GOT3 (cell line): Measurements from ENCODE around the gene GABBR2.

Experiments
- DNase-seq: peaks from one replicate; lab custom pipeline; 2025; ENCODE audit warnings: mixed read lengths; lab: John Stamatoyannopoulos, UW

Gene GABBR2

GRCh38 chr9:98321269-98321668, 387.5 kb downstream of the GABBR2 start:
- no peak for DNase-seq

DNA sequence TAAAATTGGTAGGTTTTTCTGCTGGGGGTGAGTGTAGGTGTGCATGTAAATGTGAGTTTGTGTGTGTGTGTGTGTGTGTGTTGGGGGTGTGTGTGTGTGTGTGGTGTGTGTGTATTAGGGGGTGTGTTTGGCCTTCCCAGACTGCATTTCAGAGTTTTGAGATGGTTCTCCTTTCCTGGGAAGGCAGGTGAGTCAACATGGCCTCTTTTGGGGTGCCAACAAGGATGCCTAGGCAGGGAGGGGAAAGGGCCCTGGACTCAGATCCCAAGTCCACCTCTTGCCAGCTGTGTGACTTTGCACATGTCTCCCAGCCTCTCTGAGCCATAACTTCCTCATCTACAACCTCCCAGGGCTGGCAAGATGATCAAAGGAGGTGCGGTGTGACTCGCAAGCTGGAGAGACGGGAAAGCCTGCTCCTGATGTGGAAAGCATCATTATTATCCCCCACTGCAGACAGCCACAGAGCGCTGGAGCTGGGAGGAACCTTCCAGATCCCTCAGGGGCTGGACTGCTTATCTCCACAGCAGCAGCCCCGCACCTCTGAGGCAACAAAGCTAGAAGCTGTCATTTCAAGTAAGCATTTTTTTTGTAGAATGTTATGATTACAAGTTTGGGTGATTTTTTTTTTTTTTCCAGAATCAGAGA, 389.8 kb downstream of the GABBR2 start:
- no peak for DNase-seq

DNA sequence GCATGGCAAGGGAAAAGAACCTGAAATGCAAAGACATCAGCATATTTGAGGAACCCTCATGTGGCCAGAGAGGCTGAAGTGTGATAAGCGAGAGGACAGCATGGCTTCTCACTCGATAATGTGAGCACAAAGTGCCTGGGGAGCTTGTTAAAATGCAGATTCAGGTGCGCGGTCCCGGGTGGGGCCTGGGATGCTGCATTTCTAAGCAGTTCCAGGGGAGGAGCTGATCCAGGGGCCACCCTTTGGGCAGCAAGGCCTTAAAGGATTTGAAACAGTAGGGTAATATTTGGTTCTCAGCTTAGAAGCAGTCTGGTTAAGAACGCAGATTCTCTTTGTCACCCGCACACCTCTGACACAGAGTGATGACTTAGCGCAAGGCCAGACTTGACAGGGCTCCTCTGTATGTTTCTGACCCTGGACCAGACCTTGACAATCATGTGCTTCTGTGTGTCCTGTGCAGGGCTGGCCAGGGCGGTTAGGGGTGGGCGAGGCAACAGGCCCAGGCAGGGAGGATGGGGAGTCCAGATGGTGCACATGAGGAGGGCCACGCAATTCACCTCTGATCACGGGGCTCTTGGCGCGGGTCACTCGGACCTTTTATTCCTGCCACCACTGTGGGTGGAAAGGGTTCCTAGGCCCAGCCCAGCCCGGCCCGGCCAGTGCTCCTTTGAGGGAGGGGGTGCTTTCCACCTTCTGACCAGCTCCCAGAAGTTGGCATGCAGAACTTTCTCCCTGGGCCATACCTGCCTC, 390.5 kb downstream of the GABBR2 start:
- DNase-seq = no peak

GRCh38 chr9:98317134-98317857, 391.4 kb downstream of the GABBR2 start:
- no peak for DNase-seq

DNA sequence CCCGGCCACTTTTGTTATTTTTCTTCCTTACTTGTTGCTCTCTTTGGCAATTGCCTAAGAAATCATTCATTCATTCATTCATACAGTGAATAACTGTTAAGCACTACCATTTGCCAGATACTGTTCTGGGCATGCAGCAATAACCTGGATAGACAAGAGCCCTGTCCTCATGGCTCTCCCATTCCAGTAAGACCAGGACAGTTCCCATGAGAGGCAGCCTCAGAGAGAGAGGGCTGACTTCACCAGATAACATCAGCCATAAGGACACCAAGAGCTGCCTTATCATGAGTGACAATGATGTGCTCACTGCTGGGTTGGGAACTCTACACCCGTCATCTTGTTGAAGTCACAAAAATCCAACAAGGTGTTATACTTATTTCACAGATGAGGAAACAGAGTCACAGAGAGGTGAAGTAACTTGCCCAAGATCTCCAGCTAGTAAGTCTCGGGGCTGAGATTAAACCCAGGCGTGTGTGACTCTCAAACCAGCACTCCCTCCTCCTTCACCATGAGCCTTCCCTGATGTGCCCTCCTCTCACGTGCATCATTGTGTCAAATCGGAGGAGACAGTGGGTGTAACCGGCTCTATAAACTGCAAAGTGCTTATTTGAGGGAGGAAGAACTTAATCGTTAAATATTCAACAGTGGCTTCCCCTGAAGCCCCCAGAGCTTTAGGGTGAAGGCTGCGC, 392.1 kb downstream of the GABBR2 start:
- DNase-seq = no peak

DNA sequence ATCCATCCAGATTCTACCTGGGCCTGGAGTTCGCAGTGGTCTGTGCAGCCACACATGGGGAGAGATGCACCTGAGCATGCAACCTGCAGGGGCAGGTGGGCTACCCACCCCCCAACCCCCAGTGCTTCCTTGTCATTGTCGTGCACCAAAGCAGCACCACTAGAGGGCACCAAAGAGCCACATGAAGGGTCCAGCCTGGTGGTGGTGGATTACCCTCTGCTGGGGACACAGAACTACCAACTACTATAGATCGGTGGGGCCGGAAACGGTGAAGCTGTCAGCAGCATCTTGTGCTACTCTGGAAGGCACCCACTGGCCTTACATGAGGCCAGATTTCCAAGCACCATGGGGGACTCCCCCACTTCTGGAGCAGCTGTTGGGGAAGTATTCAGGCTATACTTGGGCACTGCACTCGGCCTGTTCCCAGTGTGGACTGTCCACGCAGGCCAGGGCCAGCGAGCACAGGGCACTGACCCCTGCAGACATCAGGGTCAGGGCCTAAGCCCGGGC, 393.1 kb downstream of the GABBR2 start:
- DNase-seq = no peak

DNA sequence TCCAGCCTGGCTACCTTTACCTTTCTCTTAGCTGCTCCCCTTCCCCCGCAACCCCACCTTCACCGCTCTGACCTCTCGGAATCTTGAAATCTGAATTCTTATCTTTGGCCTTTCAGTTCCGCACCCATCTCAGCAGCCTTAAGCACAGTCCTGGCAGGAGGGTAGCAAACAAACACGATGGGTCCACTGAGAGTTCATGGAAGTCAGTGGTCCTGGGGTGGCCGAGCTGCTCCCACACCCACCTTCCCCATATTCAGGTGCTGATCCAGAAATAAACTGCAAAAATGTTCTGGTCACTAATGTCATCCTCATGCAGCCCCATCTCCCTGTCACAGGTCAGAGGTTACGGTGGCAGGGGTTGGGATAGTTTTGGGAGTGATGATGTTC, 393.7 kb downstream of the GABBR2 start:
- DNase-seq = no peak

GRCh38 chr9:98314381-98315066, 394.2 kb downstream of the GABBR2 start:
- no peak for DNase-seq

GRCh38 chr9:98312365-98312764, 396.4 kb downstream of the GABBR2 start:
- no peak for DNase-seq

DNA sequence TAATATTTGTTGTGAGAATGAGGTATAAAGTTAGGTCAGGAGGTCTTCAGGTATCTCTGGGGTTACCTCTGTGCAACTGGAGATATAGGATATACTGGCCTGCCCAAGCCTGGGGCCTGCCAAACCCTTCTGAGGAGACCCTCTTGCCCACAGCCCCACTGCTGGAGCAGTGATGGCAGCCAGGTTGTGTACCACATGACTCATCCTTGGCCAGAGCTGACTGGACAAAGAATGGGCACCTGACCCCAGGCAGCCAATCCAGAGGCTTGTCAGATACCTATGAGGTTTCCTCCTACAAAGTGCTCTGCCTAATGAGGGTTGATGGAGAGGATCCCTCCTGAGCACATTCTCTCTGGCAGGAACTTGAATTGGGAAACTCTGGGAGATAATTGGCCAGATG, 397.2 kb downstream of the GABBR2 start:
- DNase-seq = no peak

GRCh38 chr9:98310752-98311392, 397.9 kb downstream of the GABBR2 start:
- no peak for DNase-seq

DNA sequence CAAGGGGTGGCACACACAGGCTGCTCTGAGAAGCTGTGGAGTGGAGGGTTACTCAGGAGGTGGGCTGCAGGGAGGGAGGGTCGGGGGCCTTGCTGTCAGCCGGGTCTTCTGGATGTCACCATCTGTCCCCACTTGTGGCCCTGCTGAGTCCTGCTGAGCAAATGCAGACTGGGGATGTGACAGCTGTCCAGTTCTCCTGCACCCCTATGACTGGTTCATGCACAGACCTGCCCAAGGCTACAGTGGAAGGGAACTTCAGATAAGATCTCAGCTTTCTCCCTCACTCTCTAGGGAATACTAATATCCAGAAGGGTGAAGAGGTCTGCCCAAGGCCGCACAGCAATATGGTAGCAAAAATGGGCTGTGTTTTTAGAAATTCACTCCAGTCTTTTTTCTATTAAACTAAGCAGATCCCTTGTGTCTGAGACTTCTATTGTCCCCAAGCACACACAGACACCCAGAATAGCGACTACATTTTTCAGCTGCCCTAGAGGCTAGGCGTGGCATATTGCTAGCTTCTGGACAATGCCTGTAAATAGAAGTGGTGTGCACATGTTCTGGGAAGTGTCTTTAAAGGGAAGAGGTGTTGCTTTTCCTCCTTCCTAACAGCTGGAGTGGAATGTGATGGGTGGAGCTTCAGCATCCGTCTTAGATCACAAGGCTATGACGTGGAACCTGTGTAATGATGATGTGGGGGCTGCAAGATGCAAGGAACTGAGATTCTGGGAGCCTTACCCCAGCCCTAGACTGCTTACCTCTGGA, 402.2 kb downstream of the GABBR2 start:
- DNase-seq = no peak

- DNase-seq = no peak
Observed at GRCh38 chr9:98304381-98304780, 404.4 kb downstream of the GABBR2 start.

DNA sequence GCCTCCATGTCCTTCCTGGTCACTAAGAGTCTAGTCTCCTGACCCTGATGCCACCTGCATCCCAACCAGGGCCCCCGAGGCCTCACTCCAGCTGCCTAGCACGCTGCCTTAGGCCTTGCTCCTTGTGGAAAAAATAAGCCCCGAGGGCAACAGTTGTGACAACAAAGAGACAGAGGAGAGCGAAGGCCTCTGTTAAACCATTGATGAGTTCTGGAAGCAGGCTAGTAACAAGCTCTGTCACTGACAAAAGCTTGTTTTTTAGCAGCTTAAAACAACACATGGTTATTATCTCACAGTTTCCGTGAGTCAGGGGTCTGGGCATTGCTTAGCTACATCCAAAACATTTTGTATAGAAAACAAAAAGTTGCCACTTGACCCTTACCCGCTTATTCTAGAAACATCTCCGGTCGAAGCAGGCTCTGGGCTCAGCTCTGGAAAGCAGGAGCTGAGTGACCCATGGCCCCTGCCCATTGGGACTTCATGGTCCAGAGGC, 405.1 kb downstream of the GABBR2 start:
- no peak for DNase-seq

DNA sequence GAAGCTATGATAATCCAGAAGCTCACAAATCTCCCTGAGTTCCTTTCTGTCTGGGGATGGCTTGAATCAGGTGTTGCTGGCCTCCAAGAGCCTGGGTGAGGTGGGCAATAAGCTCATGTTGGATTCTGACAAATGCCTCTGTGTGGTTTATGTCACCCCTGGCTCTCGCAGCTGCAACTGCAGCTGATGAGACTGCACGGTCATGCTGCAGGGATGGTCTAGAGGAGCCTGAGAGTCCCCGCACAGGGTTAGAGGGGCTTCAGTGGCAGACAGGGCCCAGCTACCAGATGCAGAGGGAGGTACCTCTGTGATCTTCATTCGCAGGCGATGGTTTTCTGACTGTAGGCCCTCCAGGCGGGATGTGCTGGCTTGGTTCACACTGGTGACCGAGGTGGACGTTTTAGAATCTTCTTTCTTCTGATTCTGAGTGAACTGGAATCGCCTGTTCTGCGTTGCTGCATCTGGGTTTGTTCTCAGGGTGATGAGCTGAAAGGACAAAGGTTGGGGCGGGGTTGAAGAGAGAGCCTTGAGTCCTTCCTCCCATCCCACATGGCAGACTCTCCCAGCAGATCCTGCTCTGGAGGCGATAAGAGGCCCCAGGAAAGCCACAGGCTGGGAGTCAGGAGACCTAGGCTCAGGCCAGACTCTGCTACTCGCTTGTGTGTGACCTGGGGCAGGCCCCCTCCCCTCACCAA, 405.6 kb downstream of the GABBR2 start:
- DNase-seq = no peak

GRCh38 chr9:98302150-98302549, 406.6 kb downstream of the GABBR2 start:
- no peak for DNase-seq

DNA sequence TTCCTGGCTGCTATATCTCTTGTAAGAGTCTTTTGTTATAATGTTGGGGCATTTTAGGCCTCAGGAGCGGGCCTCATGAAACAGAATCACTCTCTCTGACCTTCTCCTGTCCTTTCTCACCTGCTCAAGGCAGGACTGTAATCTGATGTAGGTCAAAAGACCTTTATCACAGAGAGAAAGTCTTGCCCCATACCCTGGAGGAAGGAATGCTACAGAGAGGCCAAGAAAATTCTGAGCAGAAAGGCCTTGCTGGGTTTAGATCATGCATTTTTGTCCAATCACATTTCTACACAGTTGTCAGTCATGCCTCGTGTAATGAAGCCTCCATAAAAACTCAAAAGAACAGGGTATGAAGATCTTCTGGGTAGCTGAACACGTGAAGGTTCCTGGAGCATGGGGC, 408.1 kb downstream of the GABBR2 start:
- no peak for DNase-seq

GRCh38 chr9:98298476-98298875, 410.3 kb downstream of the GABBR2 start:
- DNase-seq = no peak

- no peak for DNase-seq
Observed at GRCh38 chr9:98295824-98296223, 412.9 kb downstream of the GABBR2 start.

GRCh38 chr9:98291820-98292219, 416.9 kb downstream of the GABBR2 start:
- no peak for DNase-seq
